GM12878 (cell line): ENCODE results near the gene ACAP2. TPM values are rescaled to one million over a fixed set of nuclear protein-coding genes. Genes with fewer than 3 reads are reported as not detected.
A peak's percentile ranks its signal among the peaks of the same experiment; 100 is the strongest.

Experiments
- ATAC-seq: fragments of 200-7000 bp; cut with Tn5 transposase; 3 replicates; pipeline ENCODE4 v1.9.1; 2020; ENCODE audit warnings: mild to moderate bottlenecking, moderate library complexity
- BruUV-seq: library from RNA; stranded (reverse); fragments of 400-500 nt; replicated peaks from 2 replicates; lab custom pipeline; 2021; lab: Mats Ljungman, UMichigan
- CTCF ChIA-PET: fragments of 300-600 bp; sonication (Branson Sonifier 250); formaldehyde crosslinking; extraction: SDS; loops from one replicate; lab custom pipeline; 2021; ENCODE audit warnings: inconsistent platforms; lab: Yijun Ruan, JAX
- POLR2A ChIA-PET: fragments of 350-600 bp; formaldehyde crosslinking; extraction: SDS; loops from one replicate; lab custom pipeline; 2021; ENCODE audit warnings: inconsistent platforms; lab: Charles Lee
- RAD21 ChIA-PET: fragments of 300-600 bp; sonication (Branson Sonifier 250); formaldehyde crosslinking; loops from one replicate; lab custom pipeline; 2023; ENCODE audit warnings: antibody characterized with exemption; ENCODE audit not compliant: unreplicated experiment; lab: Charles Lee
- SMC1A ChIA-PET: fragments of 300-600 bp; sonication (Branson Sonifier 250); formaldehyde crosslinking; loops from one replicate; lab custom pipeline; 2023; ENCODE audit not compliant: unreplicated experiment, uncharacterized antibody; lab: Charles Lee
- DNase-seq: peaks from one replicate; pipeline ENCODE4 v3.0.0-alpha.2; 2011; ENCODE audit warnings: low read depth, low spot score
- FAIRE-seq: peaks from 3 replicates; lab custom pipeline; 2011; peaks lifted over from hg19 to GRCh38; lab: Jason Lieb, UNC
- H2AFZ ChIP-seq: 2 replicates; pipeline ENCODE4 v1.6.0; 2011; ENCODE audit warnings: low read depth, low read length, control low read depth; ENCODE audit not compliant: control insufficient read depth
- H3K27ac ChIP-seq: 2 replicates; pipeline ENCODE4 v1.5.1; 2011; ENCODE audit warnings: control low read depth; ENCODE audit not compliant: control insufficient read depth, insufficient read depth
- H3K27me3 ChIP-seq, 2 experiments: replicated peaks in 1 of 2; 2 replicates each; pipeline versions ENCODE4 v1.6.0 to v1.6.1; 2011; ENCODE audit warnings: low read length in 1 of 2; ENCODE audit not compliant: control insufficient read depth in 2 of 2, insufficient read depth in 2 of 2
- H3K36me3 ChIP-seq, 2 experiments: 2 replicates each; pipeline ENCODE4 v1.5.1; 2011; ENCODE audit warnings: low read length in 1 of 2; ENCODE audit not compliant: control insufficient read depth in 2 of 2, insufficient read depth in 2 of 2
- H3K4me1 ChIP-seq: 2 replicates; pipeline ENCODE4 v1.6.1; 2011; ENCODE audit warnings: mild to moderate bottlenecking, low read length, moderate library complexity, mixed read lengths; ENCODE audit not compliant: control insufficient read depth, insufficient read depth
- H3K4me2 ChIP-seq: 2 replicates; pipeline ENCODE4 v1.6.0; 2011; ENCODE audit warnings: control low read depth; ENCODE audit not compliant: control insufficient read depth, insufficient read depth
- H3K4me3 ChIP-seq: fragments of 200-600 bp; sonication (generic); 2 replicates; pipeline ENCODE4 v1.5.1; 2016
- H3K79me2 ChIP-seq: 2 replicates; pipeline ENCODE4 v1.6.0; 2011; ENCODE audit warnings: low read length; ENCODE audit not compliant: control insufficient read depth, insufficient read depth
- H3K9ac ChIP-seq: 2 replicates; pipeline ENCODE4 v1.8.0; 2011; ENCODE audit warnings: low read length, control low read depth, mixed read lengths; ENCODE audit not compliant: control insufficient read depth, insufficient read depth
- H3K9me3 ChIP-seq: replicated peaks from 3 replicates; pipeline ENCODE4 v1.5.1; 2011; ENCODE audit warnings: mild to moderate bottlenecking, low read length; ENCODE audit not compliant: control insufficient read depth, insufficient read depth
- H4K20me1 ChIP-seq: 2 replicates; pipeline ENCODE4 v1.6.0; 2011; ENCODE audit not compliant: control insufficient read depth, insufficient read depth
- CBX3 ChIP-seq: fragments of 200-600 bp; sonication (generic); IDR thresholded peaks from 2 replicates; pipeline ENCODE4 v1.6.1; 2016; ENCODE audit warnings: low read depth, borderline replicate concordance
- HCFC1 ChIP-seq: fragments of 150-350 bp; IDR thresholded peaks from 2 replicates; pipeline ENCODE4 v1.6.1; 2014; ENCODE audit warnings: low read length
- HDAC6 ChIP-seq: fragments of 200-600 bp; sonication (generic); IDR thresholded peaks from one replicate; pipeline ENCODE4 v1.8.0; 2017; ENCODE audit warnings: antibody characterized with exemption; ENCODE audit not compliant: unreplicated experiment
- NKRF ChIP-seq: fragments of 450-650 bp; conservative IDR thresholded peaks from 2 replicates; pipeline ENCODE4 v1.6.1; 2017; ENCODE audit warnings: mild to moderate bottlenecking, moderate library complexity
- SMARCA5 ChIP-seq: fragments of 450-650 bp; IDR thresholded peaks from 2 replicates; pipeline ENCODE4 v1.6.1; 2017; ENCODE audit warnings: mild to moderate bottlenecking
- ZBED1 ChIP-seq: IDR thresholded peaks from 2 replicates; pipeline ENCODE4 v1.6.1; 2016; ENCODE audit warnings: borderline replicate concordance
- ZNF592 ChIP-seq: fragments of 450-650 bp; IDR thresholded peaks from 2 replicates; pipeline ENCODE4 v1.6.1; 2017; ENCODE audit warnings: mild to moderate bottlenecking, moderate library complexity
- WGBS: methylation state at CpG from one replicate; pipeline ENCODE4 v1.1.6; 2016; ENCODE audit warnings: low lambda C conversion rate; ENCODE audit not compliant: insufficient replicate concordance, insufficient coverage; ENCODE audit errors: missing lambda C conversion rate; 5-methylcytosine and 5-hydroxymethylcytosine counted together
- in situ Hi-C: fragments of 300-500 bp; cut with MboI; formaldehyde crosslinking; loops from 9 replicates; pipeline ENCODE4 v1.14.3; 2018; ENCODE audit warnings: mixed read lengths
- intact Hi-C: fragments of 100-400 bp; cut with micrococcal nuclease; formaldehyde crosslinking; loops from one replicate; pipeline ENCODE4 v1.14.2; 2022; ENCODE audit not compliant: unreplicated experiment
- polyA plus RNA-seq, 11 experiments: library from polyadenylated mRNA; depleted of rRNA in 4 of 11; unstranded in 6 of 11; stranded (reverse) in 5 of 11; fragments of >200 nt; fragmentation: Nextera tagmentation in 4 of 11; fragmentation: Illumina TruSeq in 1 of 11; extraction: Ambion mirVana in 4 of 11; extraction: Trizol in 1 of 11; gene quantifications; 1 replicate in 1 of 11; 2 replicates in 10 of 11; pipeline versions ENCODE4 v1.2.1 to v1.2.3, GENCODE V29; 2011 to 2016; ENCODE audit warnings: inconsistent platforms in 2 of 11, missing spikeins in 2 of 11, low read depth in 1 of 11
- total RNA-seq, 4 experiments: library from RNA; depleted of rRNA in 3 of 4; stranded (reverse); fragments of >200 nt in 3 of 4; fragmentation: Illumina TruSeq in 1 of 4; extraction: Trizol in 1 of 4; gene quantifications; 2 replicates each; pipeline versions ENCODE4 v1.2.1 to v1.2.3, GENCODE V29; 2013 to 2021

Gene ACAP2
- total and polyA plus RNA-seq, 10 of the 15 experiments (the other 5 are each of a cell fraction or from before 2014, with no cell fraction given): 7.1 to 53.8 (median 35.7) TPM

- TF ChIP-seq ZNF592 (peak; percentile 84; the same call in 1 of the 2 replicates), SMARCA5 (peak; percentile 98)
Observed at GRCh38 chr3:195271410-195272243, 171.2 kb downstream of the ACAP2 start (continued).

GRCh38 chr3:195270817-195271409, 171.9 kb downstream of the ACAP2 start, which contains the start of gene XXYLT1:
Gene XXYLT1, minus strand, starts transcription at chr3:195271159. Its CDS starts 101 bp downstream, at chr3:195271058.
- in situ Hi-C loops: loop anchor here (10.0 kb wide), 1 partner anchor 254 kb away; no protein-coding TSS in a partner anchor
- ChIA-PET SMC1A (interaction anchor here (0.6 to 4.3 kb wide), 29 partner anchors 9 to 598 kb away, joined by 3 to 66 read pairs (median 4); partner anchors contain the start of genes ACAP2, LSG1 and PPP1R2), RAD21 (interaction anchor here (0.6 to 3.5 kb wide), 48 partner anchors 9 to 600 kb away, joined by 3 to 84 read pairs (median 4); partner anchors contain the start of genes ACAP2, LSG1 and PPP1R2), CTCF (interaction anchor here (0.6 to 3.9 kb wide), 70 partner anchors 9 to 631 kb away, joined by 3 to 179 read pairs (median 4); partner anchors contain the start of genes ACAP2, FAM43A, LSG1 and PPP1R2), POLR2A (interaction anchor here (0.6 to 2.6 kb wide), 13 partner anchors 10 to 598 kb away, joined by 3 to 12 read pairs (median 4); partner anchors contain the start of genes LSG1 and PPP1R2)
- Histone ChIP-seq H3K4me2 (peak within 1 kb of the TSS; percentile 82), H3K79me2 (peaks cover 6% of the 10 kb centered on the region), H2AFZ (peak within 1 kb of the TSS; percentile 89), H3K9me3 (no peaks in the 10 kb centered on the region), H3K27ac (peak within 1 kb of the TSS; percentile 64), H3K4me3 (peak within 1 kb of the TSS; percentile 85), H4K20me1 (no peaks in the 10 kb centered on the region), H3K9ac (peak within 1 kb of the TSS; percentile 65), H3K36me3 (no peaks in the 10 kb centered on the region; a peak in 1 of 4 replicates), H3K4me1 (peaks cover 10% of the 10 kb centered on the region; the same call in 1 of the 2 replicates), H3K27me3 (no peaks in the 10 kb centered on the region)
- peak; percentile 95 for ATAC-seq
- FAIRE-seq: no peak
- no TSS peak for BruUV-seq
- no peak for DNase-seq
- under 1% methylated on average over 72 of the region's 75 CpGs for WGBS
- intact Hi-C loops: loop anchor here (1.0 to 10.0 kb wide), 3 partner anchors 172 to 584 kb away; partner anchors contain the start of gene ACAP2
- TF ChIP-seq HCFC1 (0 out of 2 replicates have a peak, but pooled peaks have one; percentile 38), ZBED1 (no peak), HDAC6 (peak; percentile 95), NKRF (peak; percentile 95; the same call in 1 of the 2 replicates), CBX3 (no peak), ZNF592 (peak; percentile 33; the same call in 1 of the 2 replicates)
